ENCODE measurements around the gene VRK2. TPM values are rescaled to one million over a fixed set of nuclear protein-coding genes. Genes with fewer than 3 reads are reported as not detected.

VRK2 gene
- total RNA-seq, 1 experiment from 2014 or later: 27.6 TPM

GRCh38 chr2:58044145-58044544, 2.5 kb upstream of the VRK2 start:
- CTCF ChIA-PET: no interaction called here
- peaks cover 58% of the 10 kb centered on the region for H3K4me1 ChIP-seq (ENCODE audit: insufficient read depth, low read length)
- POLR2A ChIA-PET (ENCODE audit: unreplicated experiment): no interaction called here
- no peaks in the 10 kb centered on the region for H3K9me2 ChIP-seq (replicated peaks; ENCODE audit: low read length)
- TF ChIP-seq EZH2phosphoT487 (IDR thresholded peaks at IDR 0.05; ENCODE audit: borderline replicate concordance, low read length) (no peak), CTCF (conservative IDR thresholded peaks at IDR 0.05; ENCODE audit: low read depth, low read length) (no peak), EZH2 (IDR thresholded peaks at IDR 0.05; ENCODE audit: low read length, unreplicated experiment) (no peak)
- intact Hi-C loops (cut with micrococcal nuclease): no loop called here
- no peak overlapping the region for H3K9ac ChIP-seq (ENCODE audit: low read length)
- H3K36me3 ChIP-seq (ENCODE audit: low read depth, low read length): peaks cover 3% of the 10 kb centered on the region
- DNase-seq (no peak), ATAC-seq (no peak)
- H3K27ac ChIP-seq (ENCODE audit: low read length): no peak overlapping the region
- no TSS peak for BruUV-seq (replicated peaks)
- no peak overlapping the region for H2AFZ ChIP-seq (ENCODE audit: low read length)
- peaks cover 44% of the 10 kb centered on the region for H3K79me2 ChIP-seq (ENCODE audit: low read length)
- no peaks in the 10 kb centered on the region for H3F3A ChIP-seq (ENCODE audit: low read length, unreplicated experiment)
- H4K20me1 ChIP-seq (ENCODE audit: low read length): no peaks in the 10 kb centered on the region
- no peak overlapping the region for H3K4me3 ChIP-seq (ENCODE audit: low read length)
- H3K27me3 ChIP-seq (ENCODE audit: low read length): no peaks in the 10 kb centered on the region
- H3K9me3 ChIP-seq (ENCODE audit: low read length): no peaks in the 10 kb centered on the region
- H3K4me2 ChIP-seq (ENCODE audit: low read length): no peak overlapping the region

GRCh38 chr2:58045580-58046334, 849 bp upstream of the VRK2 start:
- ATAC-seq (no peak), DNase-seq (no peak)
- Histone ChIP-seq H3K27me3 (ENCODE audit: low read length) (no peaks in the 10 kb centered on the region), H3K79me2 (ENCODE audit: low read length) (peaks cover 59% of the 10 kb centered on the region), H3K4me2 (ENCODE audit: low read length) (peak overlapping the region; percentile 86), H3K9me2 (replicated peaks; ENCODE audit: low read length) (no peaks in the 10 kb centered on the region), H4K20me1 (ENCODE audit: low read length) (no peaks in the 10 kb centered on the region), H2AFZ (ENCODE audit: low read length) (peak overlapping the region; percentile 93), H3F3A (ENCODE audit: low read length, unreplicated experiment) (no peaks in the 10 kb centered on the region), H3K9me3 (ENCODE audit: low read length) (no peaks in the 10 kb centered on the region), H3K4me3 (ENCODE audit: low read length) (peak overlapping the region; percentile 88), H3K27ac (ENCODE audit: low read length) (peak overlapping the region; percentile 92), H3K9ac (ENCODE audit: low read length) (peak overlapping the region; percentile 96), H3K36me3 (ENCODE audit: low read depth, low read length) (peaks cover 14% of the 10 kb centered on the region), H3K4me1 (ENCODE audit: insufficient read depth, low read length) (peaks cover 61% of the 10 kb centered on the region)
- TSS peak; percentile 87 for BruUV-seq (replicated peaks)
- ChIA-PET POLR2A (ENCODE audit: unreplicated experiment) (interaction anchor here (0.6 to 0.7 kb wide), 2 partner anchors 63 to 1505 kb away, joined by 3 to 4 read pairs; no protein-coding TSS in a partner anchor), CTCF (interaction anchor here (0.6 kb wide), 1 partner anchor 402 kb away, joined by 3 read pairs; no protein-coding TSS in a partner anchor)
- intact Hi-C loops (cut with micrococcal nuclease): loop anchor here (1.0 to 5.0 kb wide), 7 partner anchors 63 to 402 kb away; no protein-coding TSS in a partner anchor
- TF ChIP-seq EZH2phosphoT487 (IDR thresholded peaks at IDR 0.05; ENCODE audit: borderline replicate concordance, low read length) (no peak), EZH2 (IDR thresholded peaks at IDR 0.05; ENCODE audit: low read length, unreplicated experiment) (no peak), CTCF (conservative IDR thresholded peaks at IDR 0.05; ENCODE audit: low read depth, low read length) (no peak)

- Histone ChIP-seq H3K4me1 (ENCODE audit: insufficient read depth, low read length) (peaks cover 58% of the 10 kb centered on the region), H3K4me2 (ENCODE audit: low read length) (peak overlapping the region; percentile 86), H4K20me1 (ENCODE audit: low read length) (no peaks in the 10 kb centered on the region), H2AFZ (ENCODE audit: low read length) (peak overlapping the region; percentile 93), H3K9me3 (ENCODE audit: low read length) (no peaks in the 10 kb centered on the region), H3K4me3 (ENCODE audit: low read length) (peak overlapping the region; percentile 88), H3K27me3 (ENCODE audit: low read length) (no peaks in the 10 kb centered on the region), H3K27ac (ENCODE audit: low read length) (peak overlapping the region; percentile 92), H3K9me2 (replicated peaks; ENCODE audit: low read length) (no peaks in the 10 kb centered on the region), H3K79me2 (ENCODE audit: low read length) (peaks cover 64% of the 10 kb centered on the region), H3F3A (ENCODE audit: low read length, unreplicated experiment) (no peaks in the 10 kb centered on the region), H3K9ac (ENCODE audit: low read length) (peak overlapping the region; percentile 96), H3K36me3 (ENCODE audit: low read depth, low read length) (peaks cover 14% of the 10 kb centered on the region)
- POLR2A ChIA-PET (ENCODE audit: unreplicated experiment): interaction anchor here (0.6 to 0.7 kb wide), 2 partner anchors 63 to 1506 kb away, joined by 3 to 4 read pairs; no protein-coding TSS in a partner anchor
- no peak for TF ChIP-seq CTCF (conservative IDR thresholded peaks at IDR 0.05; ENCODE audit: low read depth, low read length)
- TF ChIP-seq EZH2phosphoT487 (IDR thresholded peaks at IDR 0.05; ENCODE audit: borderline replicate concordance, low read length): no peak
- TF ChIP-seq EZH2 (IDR thresholded peaks at IDR 0.05; ENCODE audit: low read length, unreplicated experiment): no peak
- DNase-seq (no peak), ATAC-seq (no peak)
- no TSS peak for BruUV-seq (replicated peaks)
- CTCF ChIA-PET: interaction anchor here (0.6 kb wide), 1 partner anchor 401 kb away, joined by 3 read pairs; no protein-coding TSS in a partner anchor
- intact Hi-C loops (cut with micrococcal nuclease): loop anchor here (1.0 to 5.0 kb wide), 7 partner anchors 63 to 401 kb away; no protein-coding TSS in a partner anchor
Measured at GRCh38 chr2:58046335-58046584, 346 bp upstream of the VRK2 start.
